Gastroesophageal sphincter (tissue), 4 donors: ENCODE results near the gene EPHA5. TPM values are rescaled to one million over a fixed set of nuclear protein-coding genes. Genes with fewer than 3 reads are reported as not detected.

Experiments used
- ATAC-seq: fragments of 150-250 bp; one replicate; pipeline ENCODE4 v1.9.1; 2016; ENCODE audit warnings: mild to moderate bottlenecking, moderate library complexity
- H3K27ac ChIP-seq, 4 donors: fragments of 200-600 bp; sonication (generic) in 3 of 4; 1 replicate in 3 of 4; 2 replicates in 1 of 4; pipeline ENCODE4 v1.5.1; 2016 to 2019
- H3K27me3 ChIP-seq: fragments of 200-600 bp; sonication (generic); one replicate; pipeline ENCODE4 v1.5.1; 2019
- H3K36me3 ChIP-seq, 2 donors: fragments of 200-600 bp; sonication (generic); one replicate each; pipeline ENCODE4 v1.5.1; 2019; ENCODE audit warnings: control low read depth in 1 of 2
- H3K4me1 ChIP-seq, 3 donors: fragments of 200-600 bp; sonication (generic); 1 replicate in 2 of 3; 2 replicates in 1 of 3; pipeline ENCODE4 v1.5.1; 2016 to 2019; ENCODE audit warnings: control low read depth in 2 of 3
- H3K4me3 ChIP-seq, 2 donors: fragments of 200-600 bp; sonication (generic); one replicate each; pipeline ENCODE4 v1.5.1; 2019; ENCODE audit warnings: mild to moderate bottlenecking in 1 of 2, moderate library complexity in 1 of 2
- H3K9me3 ChIP-seq, 3 donors: fragments of 200-600 bp; sonication (generic); one replicate each; pipeline ENCODE4 v1.5.1; 2017 to 2019; ENCODE audit warnings: control low read depth in 2 of 3
- EP300 ChIP-seq: sonication (generic); formaldehyde crosslinking; IDR thresholded peaks from one replicate; pipeline ENCODE4 v1.6.1; 2017; ENCODE audit warnings: antibody characterized with exemption, mild to moderate bottlenecking
- POLR2A ChIP-seq, 2 donors: fragments of 450-650 bp; IDR thresholded peaks; one replicate each; pipeline ENCODE4 v1.6.1; 2017; ENCODE audit warnings: antibody characterized with exemption in 2 of 2, mild to moderate bottlenecking in 2 of 2, moderate library complexity in 1 of 2
- POLR2AphosphoS5 ChIP-seq: sonication (generic); formaldehyde crosslinking; IDR thresholded peaks from one replicate; pipeline ENCODE4 v1.6.1; 2017; ENCODE audit warnings: antibody characterized with exemption
- WGBS, 2 donors: methylation state at CpG; one replicate each; pipeline ENCODE4 v1.1.5; 2018; ENCODE audit warnings: low coverage in 1 of 2; 5-methylcytosine and 5-hydroxymethylcytosine counted together
- total RNA-seq, 4 donors: library from RNA; depleted of rRNA; stranded (reverse); fragments of >200 nt; gene quantifications; one replicate each; pipeline ENCODE4 v1.1.0, GENCODE V29; 2016
- TF ChIP-seq, protein P1 (sequence below), 4 experiments: fragments of 200-600 bp in 2 of 4; fragments of 450-650 bp in 2 of 4; sonication (generic) in 1 of 4; IDR thresholded peaks; one replicate each; pipeline ENCODE4 v1.5.1; 2017 to 2019; ENCODE audit warnings: antibody characterized with exemption in 4 of 4, mild to moderate bottlenecking in 2 of 4, moderate library complexity in 2 of 4

Gene EPHA5
- total RNA-seq, 4 donors from 2014 or later, result 0.10 to 0.78 (median 0.50) TPM

GRCh38 chr4:65495439-65495838 is 174.8 kb downstream of the EPHA5 start:
- WGBS, 2 donors, result 71 to 86% methylated on average over 1 of the region's 1 CpG
- no peak overlapping the region for H3K4me3 ChIP-seq
- H3K36me3 ChIP-seq, result no peaks in the 10 kb centered on the region
- no peaks in the 10 kb centered on the region for H3K9me3 ChIP-seq
- no peaks in the 10 kb centered on the region for H3K27me3 ChIP-seq
- ATAC-seq, result no peak
- no peak for TF ChIP-seq POLR2A (IDR thresholded peaks at IDR 0.05)
- no peak for TF ChIP-seq EP300
- TF ChIP-seq, protein P1, sequence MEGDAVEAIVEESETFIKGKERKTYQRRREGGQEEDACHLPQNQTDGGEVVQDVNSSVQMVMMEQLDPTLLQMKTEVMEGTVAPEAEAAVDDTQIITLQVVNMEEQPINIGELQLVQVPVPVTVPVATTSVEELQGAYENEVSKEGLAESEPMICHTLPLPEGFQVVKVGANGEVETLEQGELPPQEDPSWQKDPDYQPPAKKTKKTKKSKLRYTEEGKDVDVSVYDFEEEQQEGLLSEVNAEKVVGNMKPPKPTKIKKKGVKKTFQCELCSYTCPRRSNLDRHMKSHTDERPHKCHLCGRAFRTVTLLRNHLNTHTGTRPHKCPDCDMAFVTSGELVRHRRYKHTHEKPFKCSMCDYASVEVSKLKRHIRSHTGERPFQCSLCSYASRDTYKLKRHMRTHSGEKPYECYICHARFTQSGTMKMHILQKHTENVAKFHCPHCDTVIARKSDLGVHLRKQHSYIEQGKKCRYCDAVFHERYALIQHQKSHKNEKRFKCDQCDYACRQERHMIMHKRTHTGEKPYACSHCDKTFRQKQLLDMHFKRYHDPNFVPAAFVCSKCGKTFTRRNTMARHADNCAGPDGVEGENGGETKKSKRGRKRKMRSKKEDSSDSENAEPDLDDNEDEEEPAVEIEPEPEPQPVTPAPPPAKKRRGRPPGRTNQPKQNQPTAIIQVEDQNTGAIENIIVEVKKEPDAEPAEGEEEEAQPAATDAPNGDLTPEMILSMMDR (IDR thresholded peaks at IDR 0.05), result no peak
- no peak for TF ChIP-seq POLR2AphosphoS5
- no peak overlapping the region for H3K27ac ChIP-seq
- no peaks in the 10 kb centered on the region for H3K4me1 ChIP-seq

DNA sequence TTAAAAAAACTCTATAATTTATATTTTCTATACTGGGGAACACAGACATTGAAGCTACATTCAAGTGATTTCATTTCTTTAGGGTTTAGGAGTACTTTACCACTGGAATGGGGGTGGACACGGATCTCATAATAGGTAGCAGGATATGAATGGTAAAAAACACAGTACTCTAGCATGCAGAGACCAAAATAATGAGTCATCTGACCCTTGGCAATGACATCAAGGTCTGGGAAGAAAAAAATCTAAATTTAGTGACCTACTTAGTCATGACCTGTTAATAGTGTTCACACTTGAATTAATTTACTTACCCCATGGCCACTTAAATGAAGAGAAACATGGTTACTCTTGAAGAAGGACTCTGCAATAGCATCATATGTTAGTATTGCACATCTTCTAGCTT is 187.9 kb downstream of the EPHA5 start:
- Histone ChIP-seq H3K4me3 (no peak overlapping the region), H3K9me3 (no peaks in the 10 kb centered on the region), H3K27ac (no peak overlapping the region), H3K4me1 (no peaks in the 10 kb centered on the region), H3K36me3 (no peaks in the 10 kb centered on the region), H3K27me3 (no peaks in the 10 kb centered on the region)
- ATAC-seq, result no peak
- 76 to 83% methylated on average over 1 of the region's 1 CpG for WGBS, 2 donors
- TF ChIP-seq POLR2AphosphoS5 (no peak), EP300 (no peak), POLR2A (IDR thresholded peaks at IDR 0.05) (no peak)
- TF ChIP-seq, protein P1 (IDR thresholded peaks at IDR 0.05), result no peak

DNA sequence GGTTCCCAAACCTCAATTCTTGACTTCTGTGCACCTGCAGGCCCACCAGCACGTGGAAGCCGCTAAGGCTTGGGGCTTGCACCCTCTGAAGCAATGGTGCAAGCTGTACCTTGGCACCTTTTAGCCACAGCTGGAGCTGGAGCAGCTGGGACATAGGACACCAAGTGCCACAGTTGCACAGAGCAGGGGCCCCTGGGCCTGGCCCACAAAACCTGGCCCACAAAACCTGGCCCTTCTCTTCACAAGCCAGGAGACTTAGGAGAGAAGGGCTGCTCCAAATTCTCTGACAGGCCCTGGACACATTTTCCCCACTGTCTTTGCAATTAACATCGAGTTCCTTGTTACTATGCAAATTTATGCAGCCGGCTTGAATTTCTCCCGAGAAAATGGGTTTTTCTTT is 197.8 kb downstream of the EPHA5 start:
- no peaks in the 10 kb centered on the region for H3K36me3 ChIP-seq
- TF ChIP-seq, protein P1 (IDR thresholded peaks at IDR 0.05), result no peak
- TF ChIP-seq POLR2A (IDR thresholded peaks at IDR 0.05) (no peak), POLR2AphosphoS5 (no peak), EP300 (no peak)
- no peak overlapping the region for H3K4me3 ChIP-seq
- H3K4me1 ChIP-seq, result no peaks in the 10 kb centered on the region
- H3K27ac ChIP-seq, result no peak overlapping the region
- 92 to 100% methylated on average over 1 to 2 of the region's 5 CpGs for WGBS, 2 donors
- ATAC-seq, result no peak
- H3K27me3 ChIP-seq, result no peaks in the 10 kb centered on the region
- H3K9me3 ChIP-seq, result no peaks in the 10 kb centered on the region

- H3K9me3 ChIP-seq, result peaks cover 0 to 4% (median 0%) of the 10 kb centered on the region in 3 donors
- H3K4me3 ChIP-seq, result no peak overlapping the region
- no peak overlapping the region for H3K27ac ChIP-seq
- no peaks in the 10 kb centered on the region for H3K27me3 ChIP-seq
- TF ChIP-seq POLR2A (IDR thresholded peaks at IDR 0.05) (no peak), POLR2AphosphoS5 (no peak), EP300 (no peak)
- TF ChIP-seq, protein P1 (IDR thresholded peaks at IDR 0.05), result no peak
- H3K36me3 ChIP-seq, result no peaks in the 10 kb centered on the region
- no peak for ATAC-seq
- WGBS, 2 donors, result 31 to 69% methylated on average over 1 of the region's 1 CpG
- no peaks in the 10 kb centered on the region for H3K4me1 ChIP-seq
Observed at GRCh38 chr4:65467068-65467680, 203.1 kb downstream of the EPHA5 start.

DNA sequence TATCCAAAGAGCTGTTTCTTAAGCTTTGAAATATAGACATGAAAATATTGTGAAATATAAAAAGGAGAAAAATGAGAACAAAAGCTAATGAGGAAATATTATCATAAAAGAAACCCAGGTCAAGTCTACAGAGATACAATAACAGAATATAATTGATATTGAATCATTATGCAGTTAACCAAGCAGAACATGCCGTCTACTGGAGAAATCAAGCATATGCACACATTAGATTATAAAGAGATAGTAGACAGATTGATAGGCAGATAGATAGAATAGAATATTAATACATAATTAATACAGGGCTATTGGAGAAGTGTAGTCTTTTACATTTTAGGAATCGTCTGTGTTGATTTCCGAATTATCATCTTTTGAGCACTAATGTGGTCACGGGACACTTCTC is 208.5 kb downstream of the EPHA5 start:
- H3K36me3 ChIP-seq, result no peaks in the 10 kb centered on the region
- H3K27ac ChIP-seq, result no peak overlapping the region
- no peaks in the 10 kb centered on the region for H3K4me1 ChIP-seq
- H3K4me3 ChIP-seq, result no peak overlapping the region
- peaks cover 0 to 4% (median 0%) of the 10 kb centered on the region in 3 donors for H3K9me3 ChIP-seq
- WGBS, 2 donors, result 81 to 96% methylated on average over 4 of the region's 4 CpGs
- no peak for ATAC-seq
- no peaks in the 10 kb centered on the region for H3K27me3 ChIP-seq
- no peak for TF ChIP-seq EP300
- no peak for TF ChIP-seq POLR2A (IDR thresholded peaks at IDR 0.05)
- TF ChIP-seq POLR2AphosphoS5, result no peak
- TF ChIP-seq, protein P1 (IDR thresholded peaks at IDR 0.05), result no peak
